ENCODE data around the gene VPS50.
"Not testable (repeated sequence)": the region's sequence is repeated elsewhere in the genome, so short reads cannot be mapped to it uniquely, and the experiment has no call there.

The VPS50 gene

DNA sequence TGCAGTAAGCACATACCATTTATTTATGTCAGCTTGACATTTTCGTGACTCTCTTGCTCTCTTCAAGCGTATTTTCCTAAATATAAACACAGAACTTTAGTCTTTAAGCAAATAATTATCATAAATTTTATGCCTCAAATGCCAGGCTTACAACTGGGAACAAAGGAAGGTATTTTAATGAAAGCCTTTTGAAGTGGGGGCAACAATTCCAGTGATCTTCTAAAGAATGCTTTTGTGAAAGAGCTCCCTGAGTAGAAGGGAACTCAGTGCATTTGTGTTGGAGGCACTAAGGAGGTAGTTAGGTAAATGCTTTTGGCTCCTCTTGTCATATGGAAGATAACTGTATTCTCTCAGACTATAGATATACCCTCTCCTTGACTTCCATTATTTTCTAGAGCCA lies 104.9 kb downstream of the VPS50 start:
- Mint-ChIP-seq H3K36me3 (ENCODE audit: low read depth) (peaks cover 9% of the 10 kb centered on the region), H3K4me1 (ENCODE audit: low read depth) (no peaks in the 10 kb centered on the region), H3K27me3 (ENCODE audit: low read depth) (no peaks in the 10 kb centered on the region), H3K4me3 (no peak overlapping the region), H3K27ac (no peak overlapping the region), H3K9me3 (peaks cover 4% of the 10 kb centered on the region)

DNA sequence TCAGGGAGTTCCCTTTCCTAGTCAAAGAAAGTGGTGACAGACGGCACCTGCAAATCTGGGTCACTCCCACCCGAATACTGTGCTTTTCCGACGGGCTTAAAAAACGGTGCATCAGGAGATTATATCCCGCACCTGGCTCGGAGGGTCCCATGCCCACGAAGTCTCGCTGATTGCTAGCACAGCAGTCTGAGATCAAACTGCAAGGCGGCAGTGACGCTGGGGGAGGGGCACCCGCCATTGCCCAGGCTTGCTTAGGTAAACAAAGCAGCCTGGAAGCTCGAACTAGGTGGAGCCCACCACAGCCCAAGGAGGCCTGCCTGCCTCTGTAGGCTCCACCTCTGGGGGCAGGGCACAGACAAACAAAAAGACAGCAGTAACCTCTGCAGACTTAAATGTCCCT lies 110.0 kb downstream of the VPS50 start:
- H3K27ac Mint-ChIP-seq; H3K9me3 Mint-ChIP-seq; H3K27me3 Mint-ChIP-seq (ENCODE audit: low read depth); H3K4me3 Mint-ChIP-seq; H3K4me1 Mint-ChIP-seq (ENCODE audit: low read depth); H3K36me3 Mint-ChIP-seq (ENCODE audit: low read depth): not testable (repeated sequence)

DNA sequence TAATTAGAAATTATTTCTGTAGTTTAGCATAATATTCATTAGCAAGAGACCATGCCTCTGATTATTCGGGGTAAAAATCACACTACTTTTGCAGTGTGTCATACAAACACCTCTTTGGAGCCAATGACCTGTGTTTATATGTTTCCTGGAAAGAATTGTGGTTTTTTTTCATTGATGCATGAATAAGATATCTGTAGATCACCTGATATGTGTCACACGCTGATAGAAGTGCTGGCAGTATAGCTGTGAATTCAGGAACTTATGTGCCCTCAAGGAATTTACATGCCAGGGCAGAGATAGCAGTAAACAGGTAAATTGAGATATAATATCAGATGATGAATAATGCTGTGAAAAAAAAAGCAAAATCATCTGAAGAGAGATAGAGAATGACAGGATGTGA lies 118.2 kb downstream of the VPS50 start:
- H3K9me3 Mint-ChIP-seq, result no peaks in the 10 kb centered on the region
- H3K4me1 Mint-ChIP-seq (ENCODE audit: low read depth), result peaks cover 4% of the 10 kb centered on the region
- H3K36me3 Mint-ChIP-seq (ENCODE audit: low read depth), result peaks cover 2% of the 10 kb centered on the region
- H3K27me3 Mint-ChIP-seq (ENCODE audit: low read depth), result no peaks in the 10 kb centered on the region
- H3K4me3 Mint-ChIP-seq, result no peak overlapping the region
- peak overlapping the region; percentile 3 for H3K27ac Mint-ChIP-seq

DNA sequence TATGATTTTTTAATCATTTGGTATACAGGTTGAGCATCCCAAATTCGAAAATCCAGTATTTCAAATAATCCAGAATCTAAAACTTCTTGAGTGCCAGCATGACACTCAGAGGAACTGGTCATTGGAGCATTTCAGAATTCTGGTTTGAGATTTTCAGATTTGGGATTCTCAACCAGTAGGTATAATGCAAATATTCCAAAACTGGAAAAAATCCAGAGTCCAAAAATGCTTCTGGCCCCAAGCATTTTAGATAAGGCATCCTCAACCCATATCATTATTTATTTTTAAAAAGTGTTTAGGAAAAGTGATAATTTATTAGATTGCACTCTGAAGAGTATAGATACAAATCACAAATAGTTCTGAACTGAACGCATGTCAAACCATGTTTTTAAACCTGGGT lies 120.7 kb downstream of the VPS50 start:
- no peak overlapping the region for H3K27ac Mint-ChIP-seq
- H3K4me1 Mint-ChIP-seq (ENCODE audit: low read depth), result peaks cover 4% of the 10 kb centered on the region
- H3K9me3 Mint-ChIP-seq, result no peaks in the 10 kb centered on the region
- H3K27me3 Mint-ChIP-seq (ENCODE audit: low read depth), result no peaks in the 10 kb centered on the region
- H3K4me3 Mint-ChIP-seq, result no peak overlapping the region
- peaks cover 2% of the 10 kb centered on the region for H3K36me3 Mint-ChIP-seq (ENCODE audit: low read depth)

DNA sequence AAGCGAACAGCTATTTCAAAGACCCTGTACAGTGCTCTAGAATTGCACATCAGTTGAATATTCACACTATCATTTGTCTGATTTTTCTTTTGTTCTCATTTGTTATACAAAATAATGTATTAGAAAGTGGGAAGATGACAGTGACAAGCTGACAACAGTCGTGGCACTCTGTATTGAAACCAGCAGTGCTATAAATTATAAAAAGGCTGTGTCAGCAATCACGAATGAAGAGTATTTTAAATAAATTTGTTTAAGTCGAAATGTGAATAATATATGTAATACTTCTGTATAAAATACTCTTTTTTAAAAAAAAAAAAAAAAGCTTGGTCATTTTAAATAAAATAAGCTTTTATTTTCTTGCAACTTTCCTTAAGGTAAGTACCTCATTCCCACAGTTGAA lies 122.6 kb downstream of the VPS50 start:
- peaks cover 4% of the 10 kb centered on the region for H3K4me1 Mint-ChIP-seq (ENCODE audit: low read depth)
- no peaks in the 10 kb centered on the region for H3K9me3 Mint-ChIP-seq
- no peak overlapping the region for H3K4me3 Mint-ChIP-seq
- no peaks in the 10 kb centered on the region for H3K36me3 Mint-ChIP-seq (ENCODE audit: low read depth)
- no peaks in the 10 kb centered on the region for H3K27me3 Mint-ChIP-seq (ENCODE audit: low read depth)
- H3K27ac Mint-ChIP-seq, result no peak overlapping the region

DNA sequence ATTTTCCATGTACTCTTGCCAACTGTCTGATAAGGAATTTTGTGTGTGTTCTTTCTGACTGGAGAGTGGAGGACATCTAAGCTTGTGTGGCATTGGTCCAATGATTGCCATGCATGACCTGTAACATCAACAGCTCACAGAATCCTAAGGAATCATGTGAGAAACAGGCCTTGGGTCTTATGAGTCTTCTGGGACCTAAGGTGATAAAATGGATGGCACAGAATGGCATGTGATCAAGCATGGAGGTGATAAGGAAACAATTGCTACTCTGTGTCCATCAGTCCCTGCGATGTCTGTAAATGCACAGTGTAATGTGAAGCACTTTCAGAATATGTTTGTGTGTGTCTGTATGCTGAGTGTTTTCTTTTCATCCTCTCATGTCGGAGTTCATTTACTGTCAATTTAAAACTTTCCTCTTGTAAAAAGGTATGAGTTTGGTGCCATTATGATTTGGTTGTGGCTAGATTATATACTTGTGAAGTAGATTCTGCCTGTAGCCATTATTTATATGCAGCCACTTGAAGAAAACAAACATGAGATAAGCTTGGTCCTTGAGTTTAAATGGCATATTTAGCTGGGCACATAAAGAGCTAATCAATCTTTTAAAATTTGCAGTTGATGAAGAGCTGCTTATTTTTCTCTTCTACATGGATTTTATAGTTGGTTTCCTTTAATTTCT lies 127.5 kb downstream of the VPS50 start:
- H3K36me3 Mint-ChIP-seq (ENCODE audit: low read depth), result no peaks in the 10 kb centered on the region
- H3K27ac Mint-ChIP-seq, result no peak overlapping the region
- no peak overlapping the region for H3K4me3 Mint-ChIP-seq
- no peaks in the 10 kb centered on the region for H3K9me3 Mint-ChIP-seq
- H3K4me1 Mint-ChIP-seq (ENCODE audit: low read depth), result no peaks in the 10 kb centered on the region
- no peaks in the 10 kb centered on the region for H3K27me3 Mint-ChIP-seq (ENCODE audit: low read depth)

DNA sequence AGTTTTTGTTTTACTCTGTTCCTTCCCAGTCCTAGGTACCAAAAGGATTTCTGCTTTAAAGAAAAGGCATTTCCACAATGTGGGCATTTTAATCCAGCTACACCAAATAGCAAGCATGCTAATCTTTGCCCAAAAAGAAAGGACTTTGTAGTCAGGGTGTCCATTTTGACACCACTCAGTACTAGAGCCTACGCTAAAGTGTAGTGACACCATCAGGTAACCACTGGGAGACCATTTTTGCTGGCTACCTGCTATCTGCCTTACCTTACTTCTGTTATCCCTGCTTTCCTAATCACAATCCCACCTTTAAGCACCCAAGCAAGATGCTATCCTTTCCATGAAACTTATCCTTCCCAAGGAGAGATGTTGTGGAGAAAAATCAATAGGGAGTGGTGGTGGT lies 129.7 kb downstream of the VPS50 start:
- Mint-ChIP-seq H3K9me3 (no peaks in the 10 kb centered on the region), H3K27ac (no peak overlapping the region), H3K36me3 (ENCODE audit: low read depth) (no peaks in the 10 kb centered on the region), H3K27me3 (ENCODE audit: low read depth) (no peaks in the 10 kb centered on the region), H3K4me3 (no peak overlapping the region), H3K4me1 (ENCODE audit: low read depth) (no peaks in the 10 kb centered on the region)

DNA sequence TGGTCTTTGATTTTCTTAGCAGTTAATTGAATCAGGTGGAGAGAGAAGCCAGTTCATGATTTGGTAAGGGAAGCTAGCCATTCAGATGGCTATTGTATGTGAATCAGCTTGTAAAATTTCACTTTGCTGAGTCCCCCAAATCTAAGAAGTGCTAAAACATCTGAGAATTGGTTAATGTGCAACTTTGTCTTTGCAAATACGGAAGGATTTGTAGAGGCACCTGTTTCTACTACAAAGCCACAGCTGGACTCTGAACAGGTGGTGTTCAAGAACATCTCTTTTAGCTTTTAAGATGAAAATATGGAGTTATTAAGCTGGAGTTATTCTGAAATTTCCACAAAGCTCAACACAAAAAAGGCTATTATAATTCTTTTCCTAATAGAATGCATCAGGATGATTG lies 132.6 kb downstream of the VPS50 start:
- Mint-ChIP-seq H3K27me3 (ENCODE audit: low read depth) (no peaks in the 10 kb centered on the region), H3K27ac (no peak overlapping the region), H3K9me3 (peaks cover 3% of the 10 kb centered on the region), H3K4me3 (no peak overlapping the region), H3K36me3 (ENCODE audit: low read depth) (no peaks in the 10 kb centered on the region), H3K4me1 (ENCODE audit: low read depth) (no peaks in the 10 kb centered on the region)

DNA sequence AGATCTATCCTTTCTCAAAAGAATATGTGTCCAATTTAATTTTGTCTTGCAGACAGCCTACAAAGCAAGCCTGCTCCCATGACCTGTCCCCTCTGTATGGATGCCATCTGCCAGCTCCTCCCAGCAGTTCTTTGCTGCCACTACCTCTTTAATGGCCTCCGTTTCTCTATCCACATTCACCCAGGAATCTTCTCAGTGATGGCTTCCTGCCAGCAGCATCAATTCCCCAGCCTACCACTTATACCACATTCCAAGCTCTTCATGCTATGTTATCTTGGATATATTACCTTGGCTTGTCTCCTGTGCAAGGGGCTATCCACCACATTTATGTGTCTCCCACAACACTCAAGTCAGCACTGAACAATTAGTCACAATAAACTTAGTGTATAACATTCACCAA lies 133.2 kb downstream of the VPS50 start:
- H3K4me1 Mint-ChIP-seq (ENCODE audit: low read depth), result no peaks in the 10 kb centered on the region
- no peak overlapping the region for H3K4me3 Mint-ChIP-seq
- H3K9me3 Mint-ChIP-seq, result peaks cover 3% of the 10 kb centered on the region
- no peaks in the 10 kb centered on the region for H3K27me3 Mint-ChIP-seq (ENCODE audit: low read depth)
- H3K27ac Mint-ChIP-seq, result no peak overlapping the region
- no peaks in the 10 kb centered on the region for H3K36me3 Mint-ChIP-seq (ENCODE audit: low read depth)

DNA sequence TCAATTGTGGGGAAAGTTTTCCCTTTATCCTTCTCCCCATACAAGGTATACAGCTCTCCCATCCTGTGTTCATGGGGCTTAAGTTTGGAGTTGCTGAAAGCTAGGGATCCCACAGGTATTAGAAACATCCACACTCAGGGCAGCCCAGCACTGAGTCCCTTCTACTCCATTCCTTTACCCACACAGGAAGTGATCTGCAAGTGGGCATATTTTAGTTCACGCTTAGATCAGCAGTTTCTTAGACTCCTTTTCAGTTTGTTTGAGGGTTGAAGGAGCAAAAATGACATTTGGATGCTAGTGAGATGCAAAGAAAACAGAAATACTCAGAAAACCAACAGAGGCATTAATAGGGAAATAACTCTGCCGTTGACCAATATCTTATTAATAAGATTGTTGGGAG lies 134.7 kb downstream of the VPS50 start:
- Mint-ChIP-seq H3K36me3 (ENCODE audit: low read depth) (no peaks in the 10 kb centered on the region), H3K4me1 (ENCODE audit: low read depth) (no peaks in the 10 kb centered on the region), H3K9me3 (peaks cover 3% of the 10 kb centered on the region), H3K27ac (no peak overlapping the region), H3K4me3 (no peak overlapping the region), H3K27me3 (ENCODE audit: low read depth) (no peaks in the 10 kb centered on the region)

DNA sequence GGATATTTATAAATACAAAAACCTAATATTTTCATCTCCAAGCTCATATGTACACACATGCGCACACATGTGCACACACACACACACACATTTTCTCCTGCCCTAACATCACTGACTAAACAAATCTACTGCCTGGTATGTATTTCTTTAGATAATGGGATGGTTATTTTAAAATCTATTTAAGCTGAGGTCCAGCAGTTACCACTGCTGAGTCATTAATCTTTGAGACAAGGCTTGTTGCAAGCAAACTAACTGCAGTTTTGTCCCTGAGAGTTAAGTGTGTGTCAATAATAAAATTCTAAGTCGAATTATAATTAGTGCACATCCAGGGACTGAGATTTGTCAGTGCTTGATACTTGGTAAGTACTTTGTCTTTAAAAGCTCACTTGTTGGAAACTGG lies 135.1 kb downstream of the VPS50 start:
- Mint-ChIP-seq H3K36me3 (ENCODE audit: low read depth) (no peaks in the 10 kb centered on the region), H3K4me3 (no peak overlapping the region), H3K27ac (no peak overlapping the region), H3K4me1 (ENCODE audit: low read depth) (no peaks in the 10 kb centered on the region), H3K27me3 (ENCODE audit: low read depth) (no peaks in the 10 kb centered on the region), H3K9me3 (peaks cover 3% of the 10 kb centered on the region)

DNA sequence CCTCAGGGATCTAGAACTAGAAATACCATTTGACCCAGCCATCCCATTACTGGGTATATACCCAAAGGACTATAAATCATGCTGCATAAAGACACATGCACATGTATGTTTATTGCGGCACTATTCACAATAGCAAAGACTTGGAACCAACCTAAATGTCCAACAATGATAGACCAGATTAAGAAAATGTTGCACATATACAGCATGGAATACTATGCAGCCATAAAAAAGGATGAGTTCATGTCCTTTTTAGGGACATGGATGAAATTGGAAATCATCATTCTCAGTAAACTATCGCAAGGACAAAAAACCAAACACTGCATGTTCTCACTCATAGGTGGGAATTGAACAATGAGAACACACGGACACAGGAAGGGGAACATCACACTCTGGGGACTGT lies 138.8 kb downstream of the VPS50 start:
- not testable (repeated sequence) for H3K4me3 Mint-ChIP-seq; H3K9me3 Mint-ChIP-seq; H3K27ac Mint-ChIP-seq; H3K36me3 Mint-ChIP-seq (ENCODE audit: low read depth); H3K4me1 Mint-ChIP-seq (ENCODE audit: low read depth)
- H3K27me3 Mint-ChIP-seq (ENCODE audit: low read depth), result peaks cover 13% of the 10 kb centered on the region

DNA sequence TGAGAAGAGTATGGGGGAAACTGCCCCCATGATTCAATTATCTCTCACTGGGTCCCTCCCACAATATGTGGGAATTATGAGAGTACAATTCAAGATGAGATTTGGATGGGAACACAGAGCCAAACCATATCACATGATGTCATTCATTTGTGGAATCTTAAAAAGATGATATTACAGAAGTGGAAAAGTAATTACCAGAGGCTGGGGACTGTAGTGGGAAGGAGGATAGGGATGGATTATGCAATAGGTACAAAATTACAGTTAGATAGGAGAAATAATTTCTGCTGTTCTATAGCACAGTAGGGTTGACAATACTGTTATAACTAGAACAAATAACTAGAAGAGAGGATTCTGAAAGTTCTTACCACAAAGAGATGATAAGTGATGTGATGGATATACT lies 141.4 kb downstream of the VPS50 start:
- no peaks in the 10 kb centered on the region for H3K4me1 Mint-ChIP-seq (ENCODE audit: low read depth)
- no peaks in the 10 kb centered on the region for H3K36me3 Mint-ChIP-seq (ENCODE audit: low read depth)
- H3K4me3 Mint-ChIP-seq, result no peak overlapping the region
- H3K9me3 Mint-ChIP-seq, result peaks cover 3% of the 10 kb centered on the region
- peaks cover 17% of the 10 kb centered on the region for H3K27me3 Mint-ChIP-seq (ENCODE audit: low read depth)
- no peak overlapping the region for H3K27ac Mint-ChIP-seq

DNA sequence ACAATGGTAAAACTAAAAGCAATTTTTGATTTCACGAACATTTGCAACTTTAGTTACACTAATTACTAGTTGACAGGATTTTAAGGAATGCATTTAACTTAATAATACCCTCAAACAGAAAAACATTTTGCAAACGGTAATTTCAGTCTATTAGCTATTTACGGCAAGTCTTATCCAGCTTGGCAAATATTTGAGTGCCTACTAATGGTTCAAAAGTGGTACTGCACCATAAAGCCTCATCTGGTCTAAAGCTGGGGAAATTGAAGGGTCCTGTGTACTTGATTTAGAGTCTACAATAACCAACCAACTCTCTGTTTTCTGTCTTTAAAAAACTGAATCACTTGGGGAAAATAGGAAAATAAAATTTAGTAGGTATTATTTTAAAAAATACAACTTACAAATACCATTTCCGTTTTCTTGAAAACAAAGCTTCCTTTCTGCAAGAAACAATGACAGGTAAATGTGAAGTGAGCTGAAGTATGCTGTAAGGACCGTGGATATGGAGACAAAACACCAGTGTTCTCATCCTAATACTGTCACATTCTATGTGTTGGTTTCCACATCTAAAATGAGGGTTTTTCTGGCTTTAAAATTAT lies 142.3 kb downstream of the VPS50 start:
- H3K4me1 Mint-ChIP-seq (ENCODE audit: low read depth), result no peaks in the 10 kb centered on the region
- no peaks in the 10 kb centered on the region for H3K36me3 Mint-ChIP-seq (ENCODE audit: low read depth)
- no peak overlapping the region for H3K4me3 Mint-ChIP-seq
- H3K9me3 Mint-ChIP-seq, result no peaks in the 10 kb centered on the region
- H3K27ac Mint-ChIP-seq, result no peak overlapping the region
- H3K27me3 Mint-ChIP-seq (ENCODE audit: low read depth), result peaks cover 17% of the 10 kb centered on the region

DNA sequence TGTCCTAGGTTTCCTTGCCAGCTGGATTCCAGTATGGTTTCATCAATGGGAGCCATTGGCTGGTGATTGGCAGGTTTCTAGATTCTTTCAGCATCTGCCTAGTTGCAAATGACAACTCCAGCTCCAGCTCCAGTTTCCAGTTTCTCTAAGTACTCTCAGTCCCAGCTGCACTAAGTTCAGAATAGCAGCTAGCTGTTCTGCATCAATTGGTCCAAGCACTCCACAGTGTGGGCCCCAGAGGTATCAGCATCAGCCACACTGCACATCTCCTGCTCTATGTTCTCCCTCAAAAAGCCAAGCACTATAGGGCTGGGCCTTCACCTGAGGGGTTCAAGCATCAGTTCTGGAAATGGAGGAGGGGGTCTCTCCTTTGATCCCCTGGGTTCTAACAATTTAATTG lies 143.4 kb downstream of the VPS50 start:
- no peaks in the 10 kb centered on the region for H3K4me1 Mint-ChIP-seq (ENCODE audit: low read depth)
- no peak overlapping the region for H3K27ac Mint-ChIP-seq
- no peak overlapping the region for H3K4me3 Mint-ChIP-seq
- H3K9me3 Mint-ChIP-seq, result no peaks in the 10 kb centered on the region
- no peaks in the 10 kb centered on the region for H3K36me3 Mint-ChIP-seq (ENCODE audit: low read depth)
- peaks cover 17% of the 10 kb centered on the region for H3K27me3 Mint-ChIP-seq (ENCODE audit: low read depth)
